GM03348 (cell line): ENCODE data around the gene COP1.
A peak's percentile ranks its signal among the peaks of the same experiment; 100 is the strongest.

Source experiments
- DNase-seq: peaks from one replicate; pipeline ENCODE4 v3.0.0; 2012; ENCODE audit warnings: low spot score

COP1 gene

GRCh38 chr1:175963740-175964139, 243.3 kb downstream of the COP1 start:
- no peak for DNase-seq

GRCh38 chr1:175960169-175960568, 246.9 kb downstream of the COP1 start:
- DNase-seq: no peak

- DNase-seq: no peak
These were observed 255.5 kb downstream of the COP1 start for GRCh38 chr1:175951627-175952026.

GRCh38 chr1:175947771-175948170, 259.3 kb downstream of the COP1 start:
- no peak for DNase-seq

GRCh38 chr1:175944591-175944990, 262.5 kb downstream of the COP1 start:
- DNase-seq: no peak

GRCh38 chr1:175941164-175941563, 265.9 kb downstream of the COP1 start:
- no peak for DNase-seq

- DNase-seq: no peak
These were observed 270.4 kb downstream of the COP1 start for GRCh38 chr1:175936736-175937135.

GRCh38 chr1:175935566-175936115, 271.4 kb downstream of the COP1 start:
- DNase-seq: no peak

GRCh38 chr1:175935166-175935565, 271.9 kb downstream of the COP1 start:
- DNase-seq: no peak

- DNase-seq: peak; percentile 57
These were observed 273.3 kb downstream of the COP1 start for GRCh38 chr1:175933801-175934200.

GRCh38 chr1:175927944-175928343, 279.1 kb downstream of the COP1 start:
- DNase-seq: no peak

GRCh38 chr1:175922254-175922881, 284.7 kb downstream of the COP1 start:
- no peak for DNase-seq

- no peak for DNase-seq
These were observed 286.7 kb downstream of the COP1 start for GRCh38 chr1:175920381-175920780.

- DNase-seq: no peak
These were observed 288.1 kb downstream of the COP1 start for GRCh38 chr1:175919001-175919400.

GRCh38 chr1:175918364-175918801, 288.7 kb downstream of the COP1 start:
- no peak for DNase-seq

GRCh38 chr1:175914115-175914514, 293.0 kb downstream of the COP1 start:
- DNase-seq: no peak

- DNase-seq: no peak
These were observed 295.9 kb downstream of the COP1 start for GRCh38 chr1:175911138-175911537.

- no peak for DNase-seq
These were observed 300.7 kb downstream of the COP1 start for GRCh38 chr1:175906370-175906769.

- DNase-seq: no peak
These were observed 302.3 kb downstream of the COP1 start for GRCh38 chr1:175904808-175905207.

GRCh38 chr1:175902281-175902680, 304.8 kb downstream of the COP1 start:
- no peak for DNase-seq

GRCh38 chr1:175901076-175901836, 305.8 kb downstream of the COP1 start:
- DNase-seq: no peak

GRCh38 chr1:175900171-175900570, 306.9 kb downstream of the COP1 start:
- DNase-seq: no peak

- DNase-seq: no peak
These were observed 311.1 kb downstream of the COP1 start for GRCh38 chr1:175895966-175896365.
